ENCODE measurements around the gene ARHGAP5.
"Not testable (repeated sequence)": the region's sequence is repeated elsewhere in the genome, so short reads cannot be mapped to it uniquely, and the experiment has no call there.

ARHGAP5 gene

GRCh38 chr14:32109676-32110547 lies 32.8 kb downstream of the ARHGAP5 start:
- in situ Hi-C loops (cut with MboI; ENCODE audit: low sequenced_read_pairs): no loop called here

GRCh38 chr14:32110548-32110896 lies 33.4 kb downstream of the ARHGAP5 start:
- in situ Hi-C loops (cut with MboI; ENCODE audit: low sequenced_read_pairs): no loop called here

- in situ Hi-C loops (cut with MboI; ENCODE audit: low sequenced_read_pairs): no loop called here
Measured at GRCh38 chr14:32121536-32121935, 44.4 kb downstream of the ARHGAP5 start.

- in situ Hi-C loops (cut with MboI; ENCODE audit: low sequenced_read_pairs): no loop called here
Measured at GRCh38 chr14:32121948-32122347, 44.8 kb downstream of the ARHGAP5 start.

- in situ Hi-C loops (cut with MboI; ENCODE audit: low sequenced_read_pairs): not testable (repeated sequence)
Measured at GRCh38 chr14:32126899-32127730, 50.0 kb downstream of the ARHGAP5 start.

GRCh38 chr14:32127731-32128654 lies 50.9 kb downstream of the ARHGAP5 start:
- in situ Hi-C loops (cut with MboI; ENCODE audit: low sequenced_read_pairs): not testable (repeated sequence)

- in situ Hi-C loops (cut with MboI; ENCODE audit: low sequenced_read_pairs): no loop called here
Measured at GRCh38 chr14:32128703-32129102, 51.6 kb downstream of the ARHGAP5 start.

GRCh38 chr14:32129124-32129523 lies 52.0 kb downstream of the ARHGAP5 start:
- in situ Hi-C loops (cut with MboI; ENCODE audit: low sequenced_read_pairs): no loop called here

GRCh38 chr14:32131689-32132088 lies 54.6 kb downstream of the ARHGAP5 start:
- in situ Hi-C loops (cut with MboI; ENCODE audit: low sequenced_read_pairs): not testable (repeated sequence)

GRCh38 chr14:32134448-32135097 lies 57.5 kb downstream of the ARHGAP5 start:
- in situ Hi-C loops (cut with MboI; ENCODE audit: low sequenced_read_pairs): no loop called here

GRCh38 chr14:32136027-32136825 lies 59.1 kb downstream of the ARHGAP5 start:
- in situ Hi-C loops (cut with MboI; ENCODE audit: low sequenced_read_pairs): no loop called here

- in situ Hi-C loops (cut with MboI; ENCODE audit: low sequenced_read_pairs): no loop called here
Measured at GRCh38 chr14:32137313-32137712, 60.2 kb downstream of the ARHGAP5 start.

GRCh38 chr14:32137892-32138291 lies 60.8 kb downstream of the ARHGAP5 start:
- in situ Hi-C loops (cut with MboI; ENCODE audit: low sequenced_read_pairs): no loop called here

GRCh38 chr14:32142341-32142740 lies 65.2 kb downstream of the ARHGAP5 start:
- in situ Hi-C loops (cut with MboI; ENCODE audit: low sequenced_read_pairs): no loop called here

- in situ Hi-C loops (cut with MboI; ENCODE audit: low sequenced_read_pairs): no loop called here
Measured at GRCh38 chr14:32142754-32143437, 65.8 kb downstream of the ARHGAP5 start.

- in situ Hi-C loops (cut with MboI; ENCODE audit: low sequenced_read_pairs): no loop called here
Measured at GRCh38 chr14:32150392-32150791, 73.3 kb downstream of the ARHGAP5 start.

- in situ Hi-C loops (cut with MboI; ENCODE audit: low sequenced_read_pairs): no loop called here
Measured at GRCh38 chr14:32166029-32166428, 88.9 kb downstream of the ARHGAP5 start.

GRCh38 chr14:32166924-32167323 lies 89.8 kb downstream of the ARHGAP5 start:
- in situ Hi-C loops (cut with MboI; ENCODE audit: low sequenced_read_pairs): no loop called here

GRCh38 chr14:32167907-32168306 lies 90.8 kb downstream of the ARHGAP5 start:
- in situ Hi-C loops (cut with MboI; ENCODE audit: low sequenced_read_pairs): no loop called here
